Measurements from ENCODE around the gene LRRC9. TPM values are rescaled to one million over a fixed set of nuclear protein-coding genes. Genes with fewer than 3 reads are reported as not detected.

Gene LRRC9
- total and polyA plus RNA-seq, 2 experiments from 2014 or later = 2.2 to 3.1 TPM

GRCh38 chr14:60095231-60095630 is 175.3 kb downstream of the LRRC9 start (continued):
- TF ChIP-seq CREB1 (CRISPR knock-in tag; IDR thresholded peaks at IDR 0.05; ENCODE audit: low read depth) = no peak

GRCh38 chr14:60095781-60096450 is 176.0 kb downstream of the LRRC9 start:
- Mint-ChIP-seq H3K4me1 (peaks cover 30% of the 10 kb centered on the region), H3K27ac (no peak overlapping the region)
- no peak for ATAC-seq
- TF ChIP-seq JUNB (IDR thresholded peaks at IDR 0.05; ENCODE audit: unreplicated experiment) (no peak), ZNF114 (CRISPR knock-in tag; IDR thresholded peaks at IDR 0.05) (no peak), ZNF462 (CRISPR knock-in tag; IDR thresholded peaks at IDR 0.05) (no peak), CTCF (conservative IDR thresholded peaks at IDR 0.05; ENCODE audit: low read depth in 2 of 2) (no peak), EZH2 (IDR thresholded peaks at IDR 0.05; ENCODE audit: low read depth, unreplicated experiment) (no peak), CREB1 (CRISPR knock-in tag; IDR thresholded peaks at IDR 0.05; ENCODE audit: low read depth) (no peak), ETS1 (IDR thresholded peaks at IDR 0.05) (no peak), POLR2AphosphoS5 (IDR thresholded peaks at IDR 0.05; ENCODE audit: low read depth) (no peak), EZH2phosphoT487 (IDR thresholded peaks at IDR 0.05; ENCODE audit: unreplicated experiment) (no peak), STAT1 (IDR thresholded peaks at IDR 0.05; ENCODE audit: unreplicated experiment) (no peak), REST (IDR thresholded peaks at IDR 0.05; ENCODE audit: unreplicated experiment) (no peak), NANOG (IDR thresholded peaks at IDR 0.05; ENCODE audit: borderline replicate concordance) (no peak)

More at GRCh38 chr14:60095781-60096450, 176.0 kb downstream of the LRRC9 start:
- Mint-ChIP-seq H3K36me3 (ENCODE audit: low read depth) (peaks cover 22% of the 10 kb centered on the region), H3K27me3 (ENCODE audit: insufficient read depth, low read depth, poor library complexity) (no peaks in the 10 kb centered on the region), H3K4me3 (no peak overlapping the region), H3K9me3 (no peaks in the 10 kb centered on the region)
- H3K4me2 ChIP-seq = 0 out of 2 replicates have a peak overlapping the region, but pooled peaks have one; percentile 81
- H3K27me3 ChIP-seq (ENCODE audit: insufficient read depth) = no peaks in the 10 kb centered on the region
- no peak overlapping the region for H3K27ac ChIP-seq (ENCODE audit: low read depth)
- H3K79me2 ChIP-seq (replicated peaks; ENCODE audit: insufficient read depth) = peaks cover 84% of the 10 kb centered on the region
- peaks cover 26% of the 10 kb centered on the region for H3K4me1 ChIP-seq (ENCODE audit: insufficient read depth)
- 0 out of 2 replicates have a peak, but pooled peaks cover 6% of the 10 kb centered on the region for H3F3A ChIP-seq (replicated peaks; ENCODE audit: low read depth)
- H4K20me1 ChIP-seq (replicated peaks; ENCODE audit: insufficient read depth) = 0 out of 2 replicates have a peak, but pooled peaks cover 5% of the 10 kb centered on the region
- no peak overlapping the region for H2AFZ ChIP-seq
- no peak for DNase-seq (ENCODE audit: low spot score)
- no peaks in the 10 kb centered on the region; the same call in 1 of the 2 replicates for H3K36me3 ChIP-seq (ENCODE audit: insufficient read depth)
- no peak overlapping the region for H3K4me3 ChIP-seq
- H3K9me2 ChIP-seq (ENCODE audit: insufficient read depth) = no peaks in the 10 kb centered on the region
